RKO (cell line): ENCODE measurements around the gene EFTUD2.
"Not testable (repeated sequence)": the region's sequence is repeated elsewhere in the genome, so short reads cannot be mapped to it uniquely, and the experiment has no call there.

Experiments used
- DNase-seq: peaks from one replicate; pipeline ENCODE4 v3.0.0-alpha.2; 2016; ENCODE audit warnings: low spot score

Gene EFTUD2

GRCh38 chr17:44808656-44809388, 90.4 kb downstream of the EFTUD2 start:
- DNase-seq = not testable (repeated sequence)

DNA sequence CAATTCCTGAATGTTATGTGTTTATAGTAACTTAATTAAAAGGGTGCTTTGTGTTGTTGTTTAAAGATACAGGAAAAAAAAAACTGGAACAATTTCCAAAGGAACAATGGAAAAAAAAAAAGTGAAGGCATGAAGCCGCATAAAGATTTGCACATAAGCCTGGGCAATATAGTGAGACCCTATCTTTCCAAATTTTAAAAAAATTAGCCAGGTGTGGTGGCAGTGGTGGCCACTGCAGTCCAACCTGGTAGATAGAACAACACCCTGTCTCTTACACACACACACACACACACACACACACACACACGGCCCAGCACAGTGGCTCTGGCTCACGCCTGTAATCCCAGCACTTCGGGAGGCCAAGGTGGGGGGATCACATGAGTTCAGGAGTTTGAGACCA, 91.1 kb downstream of the EFTUD2 start:
- no peak for DNase-seq

GRCh38 chr17:44807817-44808155, 91.5 kb downstream of the EFTUD2 start:
- no peak for DNase-seq

- DNase-seq = no peak
Observed at GRCh38 chr17:44807093-44807816, 92.0 kb downstream of the EFTUD2 start.

GRCh38 chr17:44804302-44805089, 94.7 kb downstream of the EFTUD2 start:
- no peak for DNase-seq

- no peak for DNase-seq
Observed at GRCh38 chr17:44801880-44802279, 97.4 kb downstream of the EFTUD2 start.
